ENCODE data around the gene MRPS22.

Gene MRPS22

GRCh38 chr3:139325551-139325950, 18.3 kb upstream of the MRPS22 start:
- H3K4me3 ChIP-seq (ENCODE audit: low read depth, low read length): no peak overlapping the region
- no peaks in the 10 kb centered on the region for H3K27me3 ChIP-seq (ENCODE audit: insufficient read depth, low read depth, severe bottlenecking)
- TF ChIP-seq CTCF (IDR thresholded peaks at IDR 0.05; ENCODE audit: low read depth, low read length): no peak
- no peak overlapping the region for H3K27ac ChIP-seq
- H3K9me3 ChIP-seq (ENCODE audit: severe bottlenecking): no peaks in the 10 kb centered on the region
- no peak for DNase-seq
- no peaks in the 10 kb centered on the region for H3K36me3 ChIP-seq

- DNase-seq: no peak
- Histone ChIP-seq H3K27me3 (ENCODE audit: insufficient read depth, low read depth, severe bottlenecking) (no peaks in the 10 kb centered on the region), H3K27ac (no peak overlapping the region), H3K36me3 (no peaks in the 10 kb centered on the region), H3K4me3 (ENCODE audit: low read depth, low read length) (no peak overlapping the region), H3K9me3 (ENCODE audit: severe bottlenecking) (no peaks in the 10 kb centered on the region)
- no peak for TF ChIP-seq CTCF (IDR thresholded peaks at IDR 0.05; ENCODE audit: low read depth, low read length)
Observed at GRCh38 chr3:139326131-139326530, 17.7 kb upstream of the MRPS22 start.

DNA sequence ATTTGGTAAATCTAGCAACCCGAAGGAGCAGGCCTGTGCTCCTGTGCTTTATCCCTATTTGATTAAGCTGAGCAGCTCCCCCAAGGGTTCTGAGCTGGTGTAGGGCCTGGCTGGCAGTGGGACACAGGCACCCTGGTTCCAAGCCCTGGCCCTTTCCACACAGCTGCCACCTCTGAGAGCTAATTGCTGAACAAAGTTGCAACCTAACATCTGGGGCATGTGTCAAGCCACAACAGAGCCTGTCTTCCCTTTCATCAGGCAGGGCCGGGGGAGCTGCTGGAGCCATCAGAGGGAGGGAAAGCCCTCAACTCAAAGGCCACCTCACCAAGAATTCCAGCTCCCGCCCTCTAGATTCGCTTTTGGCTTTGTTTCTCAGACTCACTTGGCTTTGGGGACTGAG, 17.1 kb upstream of the MRPS22 start:
- peak; percentile 20; the same call in 1 of the 2 replicates for TF ChIP-seq CTCF (IDR thresholded peaks at IDR 0.05; ENCODE audit: low read depth, low read length)
- no peak for DNase-seq
- H3K4me3 ChIP-seq (ENCODE audit: low read depth, low read length): no peak overlapping the region
- H3K27me3 ChIP-seq (ENCODE audit: insufficient read depth, low read depth, severe bottlenecking): no peaks in the 10 kb centered on the region
- H3K9me3 ChIP-seq (ENCODE audit: severe bottlenecking): no peaks in the 10 kb centered on the region
- no peak overlapping the region for H3K27ac ChIP-seq
- H3K36me3 ChIP-seq: no peaks in the 10 kb centered on the region

GRCh38 chr3:139327231-139327630, 16.6 kb upstream of the MRPS22 start:
- Histone ChIP-seq H3K9me3 (ENCODE audit: severe bottlenecking) (no peaks in the 10 kb centered on the region), H3K36me3 (no peaks in the 10 kb centered on the region), H3K4me3 (ENCODE audit: low read depth, low read length) (no peak overlapping the region), H3K27me3 (ENCODE audit: insufficient read depth, low read depth, severe bottlenecking) (no peaks in the 10 kb centered on the region), H3K27ac (no peak overlapping the region)
- no peak for DNase-seq
- no peak for TF ChIP-seq CTCF (IDR thresholded peaks at IDR 0.05; ENCODE audit: low read depth, low read length)

- TF ChIP-seq CTCF (IDR thresholded peaks at IDR 0.05; ENCODE audit: low read depth, low read length): no peak
- Histone ChIP-seq H3K9me3 (ENCODE audit: severe bottlenecking) (no peaks in the 10 kb centered on the region), H3K27me3 (ENCODE audit: insufficient read depth, low read depth, severe bottlenecking) (no peaks in the 10 kb centered on the region), H3K27ac (no peak overlapping the region), H3K36me3 (no peaks in the 10 kb centered on the region), H3K4me3 (ENCODE audit: low read depth, low read length) (no peak overlapping the region)
- DNase-seq: no peak
Observed at GRCh38 chr3:139327861-139328260, 16.0 kb upstream of the MRPS22 start.

- Histone ChIP-seq H3K36me3 (no peaks in the 10 kb centered on the region), H3K4me3 (ENCODE audit: low read depth, low read length) (no peak overlapping the region), H3K27me3 (ENCODE audit: insufficient read depth, low read depth, severe bottlenecking) (no peaks in the 10 kb centered on the region), H3K9me3 (ENCODE audit: severe bottlenecking) (no peaks in the 10 kb centered on the region), H3K27ac (no peak overlapping the region)
- no peak for DNase-seq
- TF ChIP-seq CTCF (IDR thresholded peaks at IDR 0.05; ENCODE audit: low read depth, low read length): no peak
Observed at GRCh38 chr3:139328356-139328755, 15.5 kb upstream of the MRPS22 start.

All from WERI-Rb-1 (cell line).